HG03342 (cell line): ENCODE results near the gene PITX1.

ENCODE experiments used
- ATAC-seq: cut with Tn5 transposase; IDR thresholded peaks from one replicate; pipeline ENCODE4 v1.9.1; 2021; ENCODE audit warnings: mild to moderate bottlenecking, moderate library complexity; ENCODE audit not compliant: unreplicated experiment

Gene PITX1

GRCh38 chr5:135062216-135063055 lies 28.4 kb upstream of the PITX1 start:
- no peak for ATAC-seq

DNA sequence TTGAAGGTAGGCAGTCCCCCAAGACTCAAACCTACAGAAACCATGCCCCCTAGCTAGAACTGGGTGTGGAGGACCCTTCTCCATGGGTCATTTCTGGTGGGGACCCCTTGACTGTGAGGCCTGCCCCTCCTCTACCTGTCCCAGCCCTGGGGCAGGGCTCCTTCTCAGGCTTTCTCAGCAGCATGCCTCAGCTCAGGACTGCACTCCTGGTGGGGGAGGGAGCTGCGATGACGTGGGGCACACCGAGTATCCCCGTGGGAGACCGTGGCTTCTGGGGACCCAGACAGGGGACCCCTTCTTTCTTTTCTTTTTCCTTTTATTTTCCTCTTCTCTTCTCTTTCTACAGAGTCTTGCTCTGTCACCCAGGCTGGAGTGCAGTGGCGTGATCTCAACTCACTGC lies 27.0 kb upstream of the PITX1 start:
- ATAC-seq, result no peak

- no peak for ATAC-seq
Measured at GRCh38 chr5:135060021-135060420, 26.0 kb upstream of the PITX1 start.

GRCh38 chr5:135059000-135059923 lies 25.2 kb upstream of the PITX1 start:
- no peak for ATAC-seq

GRCh38 chr5:135058331-135058732 lies 24.3 kb upstream of the PITX1 start:
- no peak for ATAC-seq

GRCh38 chr5:135057233-135057632 lies 23.2 kb upstream of the PITX1 start:
- no peak for ATAC-seq

DNA sequence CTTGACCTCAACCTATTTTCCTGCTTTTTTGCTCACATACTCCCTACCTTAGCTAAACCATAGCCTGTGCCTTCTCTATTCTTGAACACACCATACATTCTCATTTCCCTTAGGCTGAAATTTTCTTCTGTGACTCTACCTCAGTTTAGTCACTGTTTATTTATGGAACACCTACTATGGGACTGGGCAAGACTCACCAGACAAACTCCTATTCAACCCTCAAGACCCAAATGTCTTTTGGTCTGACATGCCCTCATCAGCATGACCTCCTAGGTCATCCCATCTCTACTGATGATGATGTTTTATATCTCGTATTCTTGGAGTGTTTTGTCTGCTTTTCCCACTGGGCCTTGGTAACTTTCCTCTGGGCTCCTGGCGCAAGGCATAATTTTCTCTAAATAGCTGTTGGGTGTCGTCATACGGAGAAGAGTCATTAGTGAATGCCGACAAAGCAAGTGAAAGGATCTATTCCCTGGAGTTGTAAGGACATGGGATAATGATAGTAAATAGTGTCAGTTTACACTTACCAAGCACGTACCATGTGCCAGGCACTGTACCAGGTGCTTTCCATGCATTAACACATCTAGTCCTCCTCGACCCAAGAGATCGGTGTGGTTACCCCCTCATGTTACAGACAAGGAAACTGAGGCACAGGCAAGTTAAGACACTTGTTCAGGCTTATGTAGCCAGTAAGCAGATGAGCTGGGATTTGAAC lies 22.4 kb upstream of the PITX1 start:
- no peak for ATAC-seq

- no peak for ATAC-seq
Measured at GRCh38 chr5:135055396-135055795, 21.4 kb upstream of the PITX1 start.

DNA sequence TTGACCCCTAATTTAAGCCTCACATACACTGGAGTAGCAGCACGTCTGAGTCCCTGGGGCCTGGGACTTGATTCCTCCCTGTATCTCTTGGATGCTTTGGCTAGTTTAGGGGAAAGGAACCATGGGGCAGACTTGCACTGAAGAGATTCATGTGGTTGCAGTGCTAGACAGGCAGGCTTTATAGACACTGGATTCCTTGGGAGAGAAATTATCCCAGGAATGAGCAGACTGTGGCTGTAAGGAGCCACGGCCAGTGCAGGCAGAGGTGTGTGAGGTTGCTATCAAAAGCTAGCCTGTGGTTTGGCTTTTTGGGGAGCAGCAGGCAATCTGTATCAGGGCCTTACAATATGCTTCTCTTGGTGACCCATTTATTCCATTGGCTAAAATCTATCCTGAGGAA lies 20.5 kb upstream of the PITX1 start:
- ATAC-seq, result no peak

GRCh38 chr5:135053989-135054388 lies 20.0 kb upstream of the PITX1 start:
- no peak for ATAC-seq

DNA sequence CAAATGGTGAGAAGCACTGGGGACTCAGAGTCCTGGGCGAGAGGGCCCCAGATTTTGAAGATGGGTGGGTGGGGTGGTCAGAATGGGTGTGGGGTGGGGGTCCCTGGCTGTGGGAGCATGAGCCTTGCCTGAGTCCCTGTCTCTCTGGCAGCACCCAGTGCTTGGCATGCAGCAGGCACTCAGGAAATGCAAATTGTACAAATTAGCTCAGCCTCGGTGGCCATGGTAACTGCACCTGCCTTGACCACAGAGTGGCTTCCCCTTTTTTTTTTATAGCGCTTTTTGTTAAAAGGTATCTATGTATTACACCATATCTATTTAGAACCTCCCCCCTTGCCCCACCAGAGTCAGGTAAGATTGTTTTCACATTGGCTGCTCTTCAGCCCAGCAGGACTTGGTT lies 19.2 kb upstream of the PITX1 start:
- ATAC-seq, result peak; percentile 91

DNA sequence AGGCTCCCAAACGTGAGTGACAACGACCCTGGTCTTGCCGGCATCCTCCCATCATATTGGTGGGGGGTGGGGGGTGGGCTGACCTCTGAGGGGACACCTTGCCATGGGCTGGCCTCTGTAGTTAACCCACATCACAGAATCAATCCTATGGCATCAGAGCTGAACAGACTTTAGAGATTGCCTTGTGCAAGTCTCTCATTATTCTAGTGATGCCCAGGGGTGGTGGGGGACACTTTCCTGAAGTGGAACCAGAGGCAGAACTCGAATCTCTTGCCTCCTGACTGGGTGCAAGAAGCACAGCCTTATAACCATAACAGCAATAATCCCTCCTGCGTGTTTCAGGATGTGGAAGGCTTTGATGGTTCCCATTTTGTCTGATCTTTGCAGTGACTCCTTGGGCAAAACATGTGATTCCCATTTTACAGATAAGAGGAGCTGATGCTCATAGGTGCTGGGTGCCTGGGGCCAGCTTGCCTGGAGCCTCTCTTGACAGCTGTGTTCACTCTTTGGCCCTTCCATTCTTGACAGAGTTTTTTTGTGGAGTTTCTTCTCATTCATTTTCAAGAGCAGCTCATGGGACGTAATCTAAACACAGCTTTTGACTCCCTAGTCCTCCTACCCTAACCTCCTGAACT lies 18.6 kb upstream of the PITX1 start:
- no peak for ATAC-seq

DNA sequence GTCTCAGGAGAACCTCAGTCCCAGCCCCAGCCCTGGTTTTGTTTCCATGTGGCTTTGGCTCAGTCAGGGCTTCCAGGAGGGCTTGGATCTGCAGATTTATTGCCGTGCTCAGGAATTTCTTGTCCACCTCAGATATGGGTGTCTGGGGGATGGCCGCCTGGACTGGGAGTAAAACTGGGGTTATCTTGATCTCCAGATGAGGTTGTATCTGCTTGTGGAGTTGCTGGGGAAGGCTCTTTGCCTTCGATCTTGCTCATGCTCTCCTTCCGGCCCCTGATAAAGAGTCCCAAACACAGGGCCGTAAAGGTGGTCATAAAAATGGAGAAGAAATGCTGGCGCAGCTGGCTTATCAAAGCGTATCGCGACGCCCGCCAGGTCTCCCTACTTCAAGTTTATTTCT lies 17.8 kb upstream of the PITX1 start:
- ATAC-seq, result no peak

- no peak for ATAC-seq
Measured at GRCh38 chr5:135051399-135051798, 17.4 kb upstream of the PITX1 start.

- no peak for ATAC-seq
Measured at GRCh38 chr5:135050244-135050767, 16.3 kb upstream of the PITX1 start.

GRCh38 chr5:135048930-135049329 lies 14.9 kb upstream of the PITX1 start:
- no peak for ATAC-seq

- ATAC-seq, result no peak
Measured at GRCh38 chr5:135048286-135048685, 14.3 kb upstream of the PITX1 start.

- ATAC-seq, result no peak
Measured at GRCh38 chr5:135047347-135047695, 13.3 kb upstream of the PITX1 start.

- ATAC-seq, result no peak
Measured at GRCh38 chr5:135046661-135047346, 12.8 kb upstream of the PITX1 start.

DNA sequence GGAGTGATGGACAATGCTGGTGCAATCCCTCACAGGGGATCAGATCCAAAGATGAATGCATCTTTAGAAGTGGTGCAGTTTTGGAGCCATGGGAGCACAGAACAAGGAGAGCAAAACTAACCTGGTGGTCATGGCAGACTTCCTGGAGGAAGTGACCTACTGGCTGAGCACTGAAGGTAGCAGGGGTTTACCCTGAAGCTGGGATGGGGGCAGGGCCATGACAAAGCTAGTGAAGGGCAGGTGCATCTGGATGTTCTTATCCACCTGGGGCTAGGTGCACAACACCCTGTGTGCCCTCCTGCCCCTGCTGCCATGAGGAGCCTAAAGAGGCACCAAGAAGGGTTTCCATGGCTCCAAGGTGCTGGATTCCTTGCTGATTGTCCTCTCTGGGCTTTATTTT lies 11.5 kb upstream of the PITX1 start:
- ATAC-seq, result no peak
